Endodermal cell (in vitro differentiated cells): Measurements from ENCODE around the gene BTBD10. TPM values are rescaled to one million over a fixed set of nuclear protein-coding genes. Genes with fewer than 3 reads are reported as not detected.

Source experiments
- DNase-seq: peaks from one replicate; pipeline ENCODE4 v3.0.0-alpha.2; 2017
- H3K27ac ChIP-seq: 2 replicates; pipeline ENCODE4 v1.5.1; 2013; ENCODE audit warnings: mild to moderate bottlenecking, low read depth, low read length, moderate library complexity
- H3K27me3 ChIP-seq: 2 replicates; pipeline ENCODE4 v1.6.1; 2013; ENCODE audit warnings: mild to moderate bottlenecking, low read length, moderate library complexity; ENCODE audit not compliant: insufficient read depth, control insufficient read depth, poor library complexity, severe bottlenecking
- H3K36me3 ChIP-seq: 2 replicates; pipeline ENCODE4 v1.7.0; 2013; ENCODE audit warnings: mild to moderate bottlenecking, low read length, moderate library complexity; ENCODE audit not compliant: control insufficient read depth, insufficient read depth
- H3K4me1 ChIP-seq: one replicate; pipeline ENCODE4 v1.7.0; 2013; ENCODE audit warnings: low read length; ENCODE audit not compliant: control insufficient read depth, insufficient read depth
- H3K4me3 ChIP-seq: 2 replicates; pipeline ENCODE4 v1.5.1; 2013; ENCODE audit warnings: mild to moderate bottlenecking, low read length, moderate library complexity
- H3K9ac ChIP-seq: 2 replicates; pipeline ENCODE4 v1.6.1; 2013; ENCODE audit warnings: mild to moderate bottlenecking, low read length, moderate library complexity; ENCODE audit not compliant: poor library complexity, severe bottlenecking; ENCODE audit errors: extremely low read depth
- H3K9me3 ChIP-seq: 2 replicates; pipeline ENCODE4 v1.6.1; 2013; ENCODE audit warnings: mild to moderate bottlenecking, low read length, moderate library complexity; ENCODE audit not compliant: control insufficient read depth
- H3K27ac Mint-ChIP-seq: 2 replicates; pipeline ENCODE4 v1.8.0; 2020; ENCODE audit warnings: mixed read lengths
- H3K27me3 Mint-ChIP-seq: 2 replicates; pipeline ENCODE4 v1.8.0; 2021; ENCODE audit warnings: mild to moderate bottlenecking, mixed read lengths; ENCODE audit not compliant: insufficient read depth
- H3K36me3 Mint-ChIP-seq: 2 replicates; pipeline ENCODE4 v1.8.0; 2020; ENCODE audit warnings: low read depth, mixed read lengths
- H3K4me1 Mint-ChIP-seq: 2 replicates; pipeline ENCODE4 v1.8.0; 2020; ENCODE audit warnings: mixed read lengths
- H3K4me3 Mint-ChIP-seq: 2 replicates; pipeline ENCODE4 v1.8.0; 2020; ENCODE audit warnings: mild to moderate bottlenecking, moderate library complexity, mixed read lengths
- H3K9me3 Mint-ChIP-seq: 2 replicates; pipeline ENCODE4 v1.8.0; 2020; ENCODE audit warnings: mild to moderate bottlenecking, mixed read lengths
- CTCF ChIP-seq: fragments of 200-600 bp; sonication (generic); conservative IDR thresholded peaks from 2 replicates; pipeline ENCODE4 v1.5.0; 2021; ENCODE audit warnings: antibody characterized with exemption, mild to moderate bottlenecking
- WGBS, 2 experiments: methylation state at CpG; one replicate each; pipeline versions ENCODE4 v1.1.5 to v1.1.7; 2013; ENCODE audit warnings: missing lambda C conversion rate in 2 of 2, mixed read lengths in 1 of 2; ENCODE audit not compliant: insufficient coverage in 1 of 2, insufficient read length in 1 of 2; 5-methylcytosine and 5-hydroxymethylcytosine counted together
- total RNA-seq, 2 donors: library from RNA; stranded (reverse); fragmentation: NEBNext Ultra II Directional in 1 of 2; extraction: Animal tissue kit (Norgen Biotek cat#: 25700) in 1 of 2; gene quantifications; 2 replicates in 1 of 2; 3 replicates in 1 of 2; pipeline ENCODE4 v1.2.1, GENCODE V29; 2021

The BTBD10 gene
- total RNA-seq, 2 donors from 2014 or later, result 30.0 to 30.8 TPM

- Histone ChIP-seq H3K4me1 (no peaks in the 10 kb centered on the region), H3K36me3 (no peaks in the 10 kb centered on the region), H3K27me3 (no peaks in the 10 kb centered on the region), H3K9me3 (peaks cover 13% of the 10 kb centered on the region), H3K4me3 (no peak overlapping the region), H3K27ac (no peak overlapping the region), H3K9ac (no peak overlapping the region)
- Mint-ChIP-seq H3K27me3 (no peaks in the 10 kb centered on the region), H3K27ac (no peak overlapping the region), H3K9me3 (peaks cover 14% of the 10 kb centered on the region), H3K4me1 (peaks cover 2% of the 10 kb centered on the region), H3K4me3 (no peak overlapping the region), H3K36me3 (no peaks in the 10 kb centered on the region)
- DNase-seq, result no peak
- 86 to 96% methylated on average over 9 to 11 of the region's 11 CpGs for WGBS, 2 experiments
- TF ChIP-seq CTCF, result no peak
Observed at GRCh38 chr11:13339195-13340153, 123.5 kb downstream of the BTBD10 start.

GRCh38 chr11:13338427-13339069 is 124.5 kb downstream of the BTBD10 start:
- Histone ChIP-seq H3K27ac (no peak overlapping the region), H3K27me3 (no peaks in the 10 kb centered on the region), H3K36me3 (no peaks in the 10 kb centered on the region), H3K9me3 (peaks cover 13% of the 10 kb centered on the region), H3K4me1 (no peaks in the 10 kb centered on the region), H3K4me3 (no peak overlapping the region), H3K9ac (no peak overlapping the region)
- H3K36me3 Mint-ChIP-seq, result no peaks in the 10 kb centered on the region
- peaks cover 14% of the 10 kb centered on the region for H3K9me3 Mint-ChIP-seq
- H3K4me1 Mint-ChIP-seq, result no peaks in the 10 kb centered on the region
- H3K4me3 Mint-ChIP-seq, result no peak overlapping the region
- WGBS, 2 experiments, result 88 to 89% methylated on average over 3 to 9 of the region's 9 CpGs
- TF ChIP-seq CTCF, result no peak
- H3K27ac Mint-ChIP-seq, result no peak overlapping the region
- no peaks in the 10 kb centered on the region for H3K27me3 Mint-ChIP-seq
- DNase-seq, result no peak

GRCh38 chr11:13338019-13338426 is 125.0 kb downstream of the BTBD10 start:
- 83 to 92% methylated on average over 4 to 5 of the region's 5 CpGs for WGBS, 2 experiments
- H3K27ac ChIP-seq, result no peak overlapping the region
- Mint-ChIP-seq H3K4me3 (no peak overlapping the region), H3K4me1 (no peaks in the 10 kb centered on the region), H3K27me3 (no peaks in the 10 kb centered on the region), H3K36me3 (no peaks in the 10 kb centered on the region), H3K9me3 (peaks cover 12% of the 10 kb centered on the region), H3K27ac (no peak overlapping the region)
- no peak overlapping the region for H3K4me3 ChIP-seq
- no peak for TF ChIP-seq CTCF
- H3K9ac ChIP-seq, result no peak overlapping the region
- H3K36me3 ChIP-seq, result no peaks in the 10 kb centered on the region
- H3K9me3 ChIP-seq, result peaks cover 11% of the 10 kb centered on the region
- DNase-seq, result no peak
- H3K27me3 ChIP-seq, result no peaks in the 10 kb centered on the region
- no peaks in the 10 kb centered on the region for H3K4me1 ChIP-seq

Other genes starting within 250 kb of the BTBD10 start
- gene BMAL1, start 185.4 kb downstream of the BTBD10 start, total RNA-seq, result 1 to 10 TPM; 3.7 to 7.2 TPM
- gene PTH, start 32.8 kb upstream of the BTBD10 start, total RNA-seq, result not detected
- 10 to 100 TPM; 98.3 to 98.8 TPM for gene FAR1, start 205.4 kb upstream of the BTBD10 start, total RNA-seq